Stimulated activated CD8-positive, alpha-beta memory T cell treated with anti-CD3 and anti-CD28 coated beads, Interleukin-15, amount 100 ng/mL, for 1 hour (primary cell): ENCODE measurements around the gene MPV17L2.
"Not testable (repeated sequence)": the region's sequence is repeated elsewhere in the genome, so short reads cannot be mapped to it uniquely, and the experiment has no call there.

Experiments used
- DNase-seq: peaks from one replicate; pipeline ENCODE4 v3.0.0-alpha.2; 2020; ENCODE audit warnings: low read depth

MPV17L2 gene

DNA sequence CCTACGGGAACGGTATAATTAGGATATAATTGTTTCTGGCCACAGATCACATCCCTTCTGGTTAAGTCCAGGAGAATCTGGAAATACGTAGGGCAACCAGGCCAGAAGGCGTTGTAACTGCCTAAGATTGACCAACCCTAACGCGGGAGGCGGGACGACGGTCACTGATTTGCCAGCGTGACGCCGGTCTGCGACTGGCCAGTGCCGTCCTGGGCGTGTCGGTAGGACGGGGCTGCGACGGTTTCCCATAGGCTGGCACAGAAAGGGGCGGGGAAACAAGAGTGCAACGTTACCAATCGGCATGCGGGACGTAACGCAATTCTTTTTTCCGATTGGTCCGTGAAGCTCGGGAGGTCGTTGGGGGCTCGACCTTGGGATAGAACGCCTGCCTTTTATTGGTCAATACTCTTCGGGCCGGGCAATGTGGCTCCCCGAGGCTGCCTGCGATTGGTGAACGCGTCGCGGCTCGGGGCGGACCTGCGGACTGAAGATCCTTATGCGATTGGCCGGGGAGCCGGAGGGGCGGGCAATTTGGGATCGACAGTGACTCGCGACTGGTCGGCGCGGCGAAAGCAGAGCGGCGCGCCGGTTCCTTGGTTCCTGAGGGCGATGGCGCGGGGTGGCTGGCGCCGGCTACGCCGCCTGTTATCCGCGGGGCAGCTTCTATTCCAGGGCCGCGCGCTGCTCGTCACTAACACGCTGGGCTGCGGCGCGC, at the start of gene MPV17L2:
Gene MPV17L2 (plus strand): TSS at position 546 of the 715 bp plus-strand sequence. CDS start 64 bp downstream, at position 610.
- peak; percentile 93 for DNase-seq

GRCh38 chr19:18143902-18144301, 49.1 kb upstream of the MPV17L2 start:
- no peak for DNase-seq

- no peak for DNase-seq
These were observed 48.7 kb upstream of the MPV17L2 start for GRCh38 chr19:18144361-18144760.

- no peak for DNase-seq
These were observed 48.1 kb upstream of the MPV17L2 start for GRCh38 chr19:18144906-18145305.

DNA sequence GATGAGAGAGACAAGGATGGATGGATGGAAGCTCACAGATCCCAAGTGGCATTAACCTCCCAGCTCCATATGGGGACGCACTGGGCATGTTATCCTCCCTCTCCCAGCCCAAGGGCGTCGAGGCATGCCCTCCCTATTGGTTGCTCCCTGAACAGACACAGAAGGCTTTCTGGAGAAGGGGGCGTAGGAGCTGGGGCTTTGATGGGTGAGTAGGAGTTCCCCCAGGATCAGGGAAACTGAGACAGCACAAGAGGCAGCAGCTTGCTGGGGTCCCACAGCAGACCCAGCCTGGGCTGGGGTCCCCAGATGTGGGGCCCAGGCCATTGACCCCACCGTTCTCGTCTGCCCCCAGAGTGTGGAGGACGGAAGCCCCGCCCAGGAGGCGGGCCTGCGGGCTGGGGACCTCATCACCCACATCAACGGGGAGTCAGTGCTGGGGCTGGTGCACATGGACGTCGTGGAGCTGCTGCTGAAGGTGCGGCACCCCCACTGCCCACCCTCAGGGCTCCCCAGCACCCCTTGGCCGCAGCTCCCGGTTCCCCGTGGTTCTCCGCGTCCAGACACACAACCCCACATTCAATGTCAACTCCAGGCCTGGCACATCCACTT, 47.5 kb upstream of the MPV17L2 start:
- DNase-seq = no peak

DNA sequence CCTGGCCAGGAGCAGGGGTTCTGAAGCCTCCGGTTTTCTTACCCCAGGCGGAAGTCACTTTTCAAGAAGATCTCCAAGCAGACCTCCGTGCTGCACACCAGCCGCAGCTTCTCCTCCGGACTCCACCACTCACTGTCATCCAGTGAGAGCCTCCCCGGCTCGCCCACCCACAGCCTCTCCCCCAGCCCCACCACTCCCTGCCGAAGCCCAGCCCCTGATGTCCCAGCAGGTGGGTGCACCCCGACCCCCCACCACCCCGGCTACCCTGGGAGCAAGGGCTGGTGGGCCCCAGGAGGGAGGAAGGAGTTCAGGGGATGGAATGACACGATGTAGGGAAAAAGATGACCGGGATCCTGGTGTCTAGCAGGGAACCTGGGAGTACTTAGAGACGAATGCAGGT, 45.6 kb upstream of the MPV17L2 start:
- DNase-seq = no peak

GRCh38 chr19:18149596-18149975, 43.4 kb upstream of the MPV17L2 start:
- DNase-seq = no peak

GRCh38 chr19:18150776-18151624, 42.0 kb upstream of the MPV17L2 start:
- no peak for DNase-seq

DNA sequence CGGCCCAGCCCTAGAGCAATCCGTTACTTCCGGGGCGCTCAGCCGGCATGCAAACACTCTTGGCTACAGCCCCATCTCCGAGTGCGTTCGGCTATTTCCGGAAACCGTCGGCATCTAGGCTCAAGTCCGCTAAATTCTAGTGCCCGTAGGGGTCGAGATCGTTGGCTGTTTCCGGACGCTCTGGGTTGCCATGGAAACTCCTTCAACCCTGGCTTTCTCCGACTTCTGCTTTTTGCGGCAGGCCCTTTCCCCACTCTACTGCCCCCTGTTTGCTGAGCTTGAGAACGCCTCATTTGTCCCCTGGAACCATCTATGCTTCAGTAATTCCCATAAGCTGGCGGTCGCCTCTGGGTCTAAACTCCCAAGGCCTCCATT, 40.6 kb upstream of the MPV17L2 start:
- DNase-seq = peak; percentile 97

DNA sequence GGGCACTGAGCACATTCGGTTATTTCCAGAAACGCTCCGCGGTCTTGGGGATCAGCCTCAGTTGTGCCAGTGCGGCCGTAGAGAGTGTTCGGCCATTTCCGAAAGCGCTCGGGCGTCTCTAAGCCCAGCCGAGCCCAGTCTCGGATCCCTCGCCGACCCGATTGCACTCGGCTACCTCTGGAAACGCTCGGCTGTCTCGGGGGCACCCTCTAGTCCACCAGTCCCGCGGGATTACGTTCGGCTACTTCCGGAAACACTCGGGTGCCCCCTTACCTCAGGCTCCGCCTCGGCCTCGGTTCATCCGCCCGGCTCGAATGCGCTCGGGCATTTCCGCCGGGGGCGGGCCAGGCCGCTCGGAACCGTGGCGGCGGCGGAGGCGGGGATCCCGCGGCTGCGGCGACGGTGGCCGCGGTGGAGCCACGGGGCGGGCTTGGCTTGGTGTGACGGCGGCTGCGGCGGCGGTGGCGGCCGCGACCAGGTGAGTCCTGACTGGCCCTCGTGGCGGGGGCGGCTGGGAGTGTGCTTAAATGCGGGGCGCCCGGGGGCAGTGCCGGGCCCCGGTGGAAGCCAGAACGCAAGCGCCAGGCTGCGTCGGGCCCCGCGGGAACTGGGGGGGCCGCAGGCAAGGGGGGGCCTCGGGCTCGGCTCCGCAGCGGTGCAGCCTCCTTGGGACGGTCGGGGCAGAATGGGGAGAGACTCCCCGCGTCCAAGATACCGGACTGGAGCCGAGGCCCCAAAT, 40.0 kb upstream of the MPV17L2 start, which contains the start of gene PIK3R2:
Gene PIK3R2 (plus strand): TSS at position 347 of the 739 bp plus-strand sequence. CDS start 2,717 bp downstream, outside the sequence.
- peak; percentile 99 for DNase-seq

- DNase-seq = no peak
These were observed 39.4 kb upstream of the MPV17L2 start for GRCh38 chr19:18153556-18154134.

DNA sequence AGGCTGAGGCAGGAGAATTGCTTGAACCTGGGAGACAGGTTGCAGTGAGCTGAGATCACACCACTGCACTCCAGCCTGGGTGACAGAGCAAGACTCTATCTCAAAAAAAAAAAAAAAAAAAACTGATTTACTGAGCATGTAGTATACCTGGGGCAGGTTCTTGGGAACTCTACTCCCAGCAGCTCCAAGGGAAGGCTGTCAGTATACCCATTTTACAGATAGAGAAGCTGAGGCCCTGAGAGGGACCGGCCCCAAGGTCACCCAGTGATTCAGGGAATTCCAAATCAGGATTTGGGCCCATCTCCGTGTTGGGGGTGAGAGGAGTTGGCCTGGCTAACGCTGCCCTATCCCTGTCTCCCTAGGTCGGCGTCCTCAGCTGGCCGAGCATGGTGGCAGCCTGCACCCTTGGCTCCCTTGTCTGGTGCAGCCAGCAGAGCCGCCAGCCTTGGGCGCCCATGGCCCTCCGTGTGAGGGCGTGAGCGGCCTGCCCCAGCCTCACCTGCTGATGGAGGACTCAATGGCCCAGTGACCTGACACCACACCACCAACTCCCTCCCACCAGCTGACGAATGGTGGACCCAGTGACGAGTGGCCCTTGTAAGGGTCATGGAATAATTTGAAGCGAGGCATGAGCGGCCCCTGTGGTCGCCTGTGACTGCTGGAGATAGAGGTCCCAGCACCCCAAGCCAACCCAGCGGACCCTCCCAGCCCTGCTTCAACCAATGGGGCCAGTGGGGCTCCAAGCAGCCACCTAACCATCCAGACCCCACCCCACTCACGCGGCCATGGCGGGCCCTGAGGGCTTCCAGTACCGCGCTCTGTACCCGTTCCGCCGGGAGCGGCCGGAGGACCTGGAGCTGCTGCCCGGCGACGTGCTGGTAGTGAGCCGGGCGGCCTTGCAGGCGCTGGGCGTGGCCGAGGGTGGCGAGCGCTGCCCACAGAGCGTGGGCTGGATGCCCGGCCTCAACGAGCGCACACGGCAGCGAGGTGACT, 37.6 kb upstream of the MPV17L2 start:
- no peak for DNase-seq

GRCh38 chr19:18156268-18156667, 36.8 kb upstream of the MPV17L2 start:
- DNase-seq = no peak

- no peak for DNase-seq
These were observed 36.1 kb upstream of the MPV17L2 start for GRCh38 chr19:18156841-18157464.

GRCh38 chr19:18157465-18158063, 35.5 kb upstream of the MPV17L2 start:
- DNase-seq = no peak

GRCh38 chr19:18158467-18158866, 34.6 kb upstream of the MPV17L2 start:
- no peak for DNase-seq

GRCh38 chr19:18159059-18159616, 33.9 kb upstream of the MPV17L2 start:
- DNase-seq = not testable (repeated sequence)

DNA sequence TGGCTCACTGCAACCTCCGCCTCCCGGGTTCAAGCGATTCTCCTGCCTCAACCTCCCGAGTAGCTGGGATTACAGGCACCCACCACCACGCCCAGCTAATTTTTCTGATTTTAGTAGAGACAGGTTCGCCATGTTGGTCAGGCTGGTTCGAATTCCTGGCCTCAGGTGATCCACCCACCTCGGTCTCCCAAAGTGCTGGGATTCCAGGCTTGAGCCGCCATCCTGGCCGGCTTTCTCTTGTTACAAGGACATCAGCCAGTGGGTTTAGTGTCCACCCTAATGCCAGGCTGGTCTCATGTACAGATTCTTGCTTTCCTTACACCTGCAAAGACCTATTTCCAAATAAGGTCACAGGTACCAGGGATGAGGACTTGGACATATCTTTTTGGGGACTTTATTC, 33.2 kb upstream of the MPV17L2 start:
- no peak for DNase-seq

- no peak for DNase-seq
These were observed 32.5 kb upstream of the MPV17L2 start for GRCh38 chr19:18160493-18160970.
